A549 (cell line): Measurements from ENCODE around the gene CDH4. TPM values are rescaled to one million over a fixed set of nuclear protein-coding genes. Genes with fewer than 3 reads are reported as not detected.

Experiments used
- ATAC-seq, 2 experiments: fragments of 200-7000 bp in 1 of 2; fragments of >200 bp in 1 of 2; cut with Nextera tagmentation in 1 of 2; cut with Tn5 transposase in 1 of 2; 3 replicates each; pipeline versions ENCODE4 v1.8.0 to v1.9.1; 2018 to 2020; ENCODE audit warnings: mild to moderate bottlenecking in 1 of 2, moderate library complexity in 1 of 2
- CTCF ChIA-PET: fragments of 300-600 bp; sonication (Branson Sonifier 250); formaldehyde crosslinking; extraction: SDS; loops from one replicate; lab custom pipeline; 2021; ENCODE audit warnings: antibody characterized with exemption, inconsistent platforms; lab: Yijun Ruan, JAX
- POLR2A ChIA-PET: fragments of 350-600 bp; formaldehyde crosslinking; extraction: SDS; loops from one replicate; lab custom pipeline; 2021; ENCODE audit warnings: antibody characterized with exemption, inconsistent platforms; lab: Yijun Ruan, JAX
- DNase-seq, 2 experiments: peaks; one replicate each; pipeline versions ENCODE4 v3.0.0 to v3.0.0-alpha.2; 2011 to 2016; ENCODE audit warnings: low read depth in 1 of 2, low spot score in 1 of 2
- FAIRE-seq: peaks from 2 replicates; lab custom pipeline; 2011; peaks lifted over from hg19 to GRCh38; lab: Jason Lieb, UNC
- H3K27ac ChIP-seq, 2 experiments: fragments of >200 bp; sonication (Bioruptor Twin); formaldehyde crosslinking; 3 replicates each; pipeline ENCODE4 v1.5.1; 2016 to 2017
- H3K4me1 ChIP-seq: fragments of >200 bp; sonication (Bioruptor Twin); formaldehyde crosslinking; 3 replicates; pipeline ENCODE4 v1.6.1; 2016
- H3K4me2 ChIP-seq: fragments of >200 bp; sonication (Bioruptor Twin); formaldehyde crosslinking; 3 replicates; pipeline ENCODE4 v1.6.1; 2016
- H3K4me3 ChIP-seq: fragments of >200 bp; sonication (Bioruptor Twin); formaldehyde crosslinking; 3 replicates; pipeline ENCODE4 v1.5.1; 2016
- H3K9me3 ChIP-seq: fragments of >200 bp; sonication (Bioruptor Twin); formaldehyde crosslinking; 3 replicates; pipeline ENCODE4 v1.6.1; 2016
- CEBPB ChIP-seq, 2 experiments: fragments of >200 bp in 1 of 2; sonication (Bioruptor Twin) in 1 of 2; formaldehyde crosslinking in 1 of 2; IDR thresholded peaks; 2 replicates each; pipeline ENCODE4 v1.6.1; 2012 to 2016
- CHD2 ChIP-seq: fragments of 150-350 bp; IDR thresholded peaks from 2 replicates; pipeline ENCODE4 v1.6.1; 2014; ENCODE audit warnings: low read length; ENCODE audit not compliant: partially characterized antibody
- CHD4 ChIP-seq: fragments of 200-600 bp; sonication (generic); IDR thresholded peaks from 2 replicates; pipeline ENCODE4 v1.6.1; 2016; ENCODE audit warnings: antibody characterized with exemption, mild to moderate bottlenecking, borderline replicate concordance
- CTCF ChIP-seq: fragments of >200 bp; sonication (Bioruptor Twin); formaldehyde crosslinking; IDR thresholded peaks from 3 replicates; pipeline ENCODE4 v1.5.1; 2016
- ELK1 ChIP-seq: fragments of 150-350 bp; IDR thresholded peaks from 2 replicates; pipeline ENCODE4 v1.6.1; 2014; ENCODE audit warnings: low read depth, mild to moderate bottlenecking, low read length
- EP300 ChIP-seq, 2 experiments: fragments of >200 bp; sonication (Bioruptor Twin); formaldehyde crosslinking; IDR thresholded peaks; 2 replicates in 1 of 2; 3 replicates in 1 of 2; pipeline ENCODE4 v1.6.1; 2016 to 2017
- FOSB ChIP-seq: fragments of 250-450 bp; sonication (Bioruptor Pico); IDR thresholded peaks from 2 replicates; pipeline ENCODE4 v1.5.0; 2020; ENCODE audit warnings: mild to moderate bottlenecking, moderate library complexity
- FOSL2 ChIP-seq, 2 experiments: fragments of 450-650 bp in 1 of 2; fragments of >200 bp in 1 of 2; sonication (Bioruptor Twin) in 1 of 2; formaldehyde crosslinking; IDR thresholded peaks; 2 replicates each; pipeline versions ENCODE4 v1.5.0 to v1.6.1; 2016 to 2020; ENCODE audit warnings: mild to moderate bottlenecking in 1 of 2, moderate library complexity in 1 of 2
- GATA3 ChIP-seq: IDR thresholded peaks from 2 replicates; pipeline ENCODE4 v1.6.1; 2012; ENCODE audit warnings: borderline replicate concordance
- HMGXB4 ChIP-seq: fragments of 250-450 bp; sonication (Bioruptor Pico); IDR thresholded peaks from 2 replicates; pipeline ENCODE4 v1.5.0; 2021; ENCODE audit warnings: mild to moderate bottlenecking, moderate library complexity, borderline replicate concordance
- JUN ChIP-seq, 2 experiments: fragments of >200 bp; sonication (Bioruptor Twin); formaldehyde crosslinking; IDR thresholded peaks; 2 replicates in 1 of 2; 3 replicates in 1 of 2; pipeline ENCODE4 v1.6.1; 2016 to 2017
- JUNB ChIP-seq: fragments of >200 bp; sonication (Bioruptor Twin); formaldehyde crosslinking; IDR thresholded peaks from 2 replicates; pipeline ENCODE4 v1.6.1; 2016
- KDM5A ChIP-seq: fragments of 200-600 bp; sonication (generic); IDR thresholded peaks from 2 replicates; pipeline ENCODE4 v1.6.1; 2016; ENCODE audit warnings: antibody characterized with exemption, mild to moderate bottlenecking
- MAFK ChIP-seq: fragments of 450-650 bp; IDR thresholded peaks from 2 replicates; pipeline ENCODE4 v1.6.1; 2014; ENCODE audit not compliant: partially characterized antibody
- MAX ChIP-seq: IDR thresholded peaks from 2 replicates; pipeline ENCODE4 v1.6.1; 2012
- MAZ ChIP-seq: fragments of 150-350 bp; IDR thresholded peaks from 2 replicates; pipeline ENCODE4 v1.6.1; 2014; ENCODE audit warnings: antibody characterized with exemption, low read depth, low read length, borderline replicate concordance
- MYC ChIP-seq: IDR thresholded peaks from 2 replicates; pipeline ENCODE4 v1.6.1; 2012; ENCODE audit warnings: mild to moderate bottlenecking, inconsistent platforms, low read length, improper control_type of control experiment, borderline replicate concordance
- NR3C1 ChIP-seq: fragments of >200 bp; sonication (Bioruptor Twin); formaldehyde crosslinking; IDR thresholded peaks from 3 replicates; pipeline ENCODE4 v1.6.1; 2017
- PHF8 ChIP-seq: fragments of 200-600 bp; sonication (generic); IDR thresholded peaks from 2 replicates; pipeline ENCODE4 v1.6.1; 2016; ENCODE audit warnings: low read depth, mild to moderate bottlenecking, antibody characterized with exemption, moderate library complexity, borderline replicate concordance
- POLR2AphosphoS2 ChIP-seq: conservative IDR thresholded peaks from 2 replicates; pipeline ENCODE4 v1.6.1; 2012; ENCODE audit warnings: low read length, improper control_type of control experiment, inconsistent platforms
- RARB ChIP-seq: fragments of 250-450 bp; sonication (Bioruptor Pico); IDR thresholded peaks from 2 replicates; pipeline ENCODE4 v1.8.0; 2021; ENCODE audit warnings: mild to moderate bottlenecking, moderate library complexity
- RCOR1 ChIP-seq: fragments of 150-350 bp; IDR thresholded peaks from 2 replicates; pipeline ENCODE4 v1.6.1; 2014; ENCODE audit warnings: antibody characterized with exemption, low read length, low read depth
- SMC3 ChIP-seq: fragments of >200 bp; sonication (Bioruptor Twin); formaldehyde crosslinking; IDR thresholded peaks from 3 replicates; pipeline ENCODE4 v1.6.1; 2018; ENCODE audit warnings: inconsistent platforms
- TFCP2L1 ChIP-seq: fragments of 250-450 bp; sonication (Bioruptor Pico); IDR thresholded peaks from 2 replicates; pipeline ENCODE4 v1.5.0; 2021; ENCODE audit warnings: mild to moderate bottlenecking
- TP53 ChIP-seq: fragments of 250-450 bp; sonication (Bioruptor Pico); IDR thresholded peaks from 2 replicates; pipeline ENCODE4 v1.5.0; 2021; ENCODE audit warnings: mild to moderate bottlenecking, moderate library complexity
- USF2 ChIP-seq: fragments of 450-650 bp; IDR thresholded peaks from 2 replicates; pipeline ENCODE4 v1.6.1; 2014; ENCODE audit warnings: antibody characterized with exemption
- ZC3H11A ChIP-seq: fragments of 450-650 bp; IDR thresholded peaks from 2 replicates; pipeline ENCODE4 v1.6.1; 2014; ENCODE audit warnings: antibody characterized with exemption, mild to moderate bottlenecking
- ZSCAN20 ChIP-seq: fragments of 250-450 bp; sonication (Bioruptor Pico); IDR thresholded peaks from 2 replicates; pipeline ENCODE4 v1.8.0; 2022; ENCODE audit warnings: mild to moderate bottlenecking, moderate library complexity
- WGBS: methylation state at CpG from one replicate; pipeline ENCODE4 v1.1.6; 2017; ENCODE audit errors: missing lambda C conversion rate; 5-methylcytosine and 5-hydroxymethylcytosine counted together
- polyA plus RNA-seq, 4 experiments: library from polyadenylated mRNA; depleted of rRNA in 3 of 4; stranded (reverse); fragments of >200 nt; fragmentation: RNase III in 1 of 4; extraction: RNeasy Plus Mini Kit Qiagen cat#74134 plus additional on column Dnase treatment in 1 of 4; gene quantifications; 2 replicates in 3 of 4; 3 replicates in 1 of 4; pipeline ENCODE4 v1.2.3, GENCODE V29; 2011 to 2017

The CDH4 gene
- polyA plus RNA-seq, 2 of the 4 experiments (the other 2 are of a cell fraction), result 3.4 to 10.3 TPM

DNA sequence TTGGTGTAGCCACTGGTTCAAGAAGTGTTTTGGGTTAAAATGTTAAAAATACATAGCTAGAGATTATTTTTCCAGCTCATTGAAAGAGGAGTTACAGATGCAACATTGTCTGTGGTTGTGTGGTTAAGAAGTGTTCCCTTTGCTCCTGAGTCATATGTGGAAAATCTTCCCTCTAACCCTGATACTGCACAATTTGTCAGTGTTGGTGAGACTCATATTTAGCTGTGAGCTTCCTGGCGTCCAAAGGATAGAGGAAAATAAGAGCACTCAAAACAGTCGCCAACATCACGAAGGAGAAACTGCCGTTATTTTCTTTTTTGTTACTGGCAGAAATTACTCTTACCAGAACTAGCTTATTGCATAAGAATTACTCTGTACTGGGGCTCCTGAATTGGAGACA, 250.4 kb downstream of the CDH4 start:
- WGBS, result 92% methylated on average over 4 of the region's 4 CpGs
- ChIA-PET POLR2A (no interaction called here), CTCF (no interaction called here)
- Histone ChIP-seq H3K27ac (no peak overlapping the region), H3K4me1 (no peaks in the 10 kb centered on the region), H3K9me3 (no peaks in the 10 kb centered on the region), H3K4me3 (no peak overlapping the region), H3K4me2 (no peak overlapping the region)
- DNase-seq (no peak), ATAC-seq (no peak), FAIRE-seq (no peak)
- TF ChIP-seq MAFK (no peak), CHD2 (no peak), HMGXB4 (CRISPR knock-in tag) (no peak), TFCP2L1 (CRISPR knock-in tag) (no peak), CEBPB (IDR thresholded peaks at IDR 0.05) (no peak), RCOR1 (no peak), TP53 (CRISPR knock-in tag) (no peak), FOSB (CRISPR knock-in tag) (no peak), SMC3 (no peak), CHD4 (no peak), FOSL2 (IDR thresholded peaks at IDR 0.05) (no peak), FOSL2 (CRISPR knock-in tag; IDR thresholded peaks at IDR 0.05) (no peak), RARB (CRISPR knock-in tag) (no peak), MYC (no peak), NR3C1 (no peak), EP300 (IDR thresholded peaks at IDR 0.05) (no peak), MAZ (no peak), MAX (no peak), JUNB (no peak), JUN (IDR thresholded peaks at IDR 0.05) (no peak)

DNA sequence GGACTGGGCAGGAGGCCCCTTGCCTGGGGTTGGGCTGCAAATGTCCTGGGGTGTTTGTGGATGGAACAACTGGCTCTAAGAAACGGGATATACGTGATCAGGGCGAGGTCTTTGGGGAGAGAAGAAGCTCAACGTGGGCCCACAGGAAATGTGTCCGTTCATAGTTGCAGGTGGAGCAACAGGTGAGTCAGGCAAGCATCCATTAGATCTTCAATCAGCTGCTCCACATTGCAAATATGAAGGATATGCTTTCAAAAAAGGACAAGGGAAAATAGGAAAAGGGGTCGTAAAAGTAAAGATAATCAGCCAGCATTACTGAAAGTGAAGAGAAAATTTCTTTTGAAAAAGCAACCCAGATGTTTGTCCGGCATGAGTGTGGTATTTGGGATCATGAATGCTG, 251.0 kb downstream of the CDH4 start:
- no peak for TF ChIP-seq PHF8
- TF ChIP-seq KDM5A, result no peak
- TF ChIP-seq GATA3, result no peak
- no peak for TF ChIP-seq CTCF
- TF ChIP-seq USF2, result no peak
- no peak for TF ChIP-seq ZSCAN20 (CRISPR knock-in tag)
- no peak for TF ChIP-seq NR3C1
- no peak for TF ChIP-seq POLR2AphosphoS2
- no peak for TF ChIP-seq MAX
- no peak for TF ChIP-seq TP53 (CRISPR knock-in tag)
- TF ChIP-seq RCOR1, result no peak
- no peak for TF ChIP-seq ELK1
- TF ChIP-seq CEBPB (IDR thresholded peaks at IDR 0.05), result no peak
- TF ChIP-seq ZC3H11A, result no peak
- TF ChIP-seq, all 56 proteins: peak for 0
- H3K4me3 ChIP-seq, result no peak overlapping the region
- ChIA-PET POLR2A (no interaction called here), CTCF (no interaction called here)
- no peaks in the 10 kb centered on the region for H3K4me1 ChIP-seq
- no peak overlapping the region for H3K27ac ChIP-seq
- no peak overlapping the region for H3K4me2 ChIP-seq
- FAIRE-seq (no peak), DNase-seq (no peak), ATAC-seq (no peak)
- WGBS, result 73% methylated on average over 7 of the region's 7 CpGs
- H3K9me3 ChIP-seq, result no peaks in the 10 kb centered on the region
